Retinal pigment epithelial cell (primary cell): ENCODE results near the gene KANSL1.

Experiments used
- DNase-seq: peaks from one replicate; pipeline ENCODE4 v3.0.0-alpha.2; 2010; ENCODE audit warnings: low read depth
- H3K4me3 ChIP-seq: 2 replicates; pipeline ENCODE4 v1.5.1; 2011; ENCODE audit warnings: mild to moderate bottlenecking, low read length, control low read depth, moderate library complexity
- CTCF ChIP-seq: conservative IDR thresholded peaks from 2 replicates; pipeline ENCODE4 v1.5.1; 2011; ENCODE audit warnings: low read depth, low read length, control low read depth, inconsistent platforms

Gene KANSL1

GRCh38 chr17:46056800-46057304, 136.4 kb downstream of the KANSL1 start:
- no peak for TF ChIP-seq CTCF
- no peak overlapping the region for H3K4me3 ChIP-seq
- DNase-seq: no peak

GRCh38 chr17:46053911-46054534, 139.2 kb downstream of the KANSL1 start:
- no peak for DNase-seq
- H3K4me3 ChIP-seq: no peak overlapping the region
- no peak for TF ChIP-seq CTCF

DNA sequence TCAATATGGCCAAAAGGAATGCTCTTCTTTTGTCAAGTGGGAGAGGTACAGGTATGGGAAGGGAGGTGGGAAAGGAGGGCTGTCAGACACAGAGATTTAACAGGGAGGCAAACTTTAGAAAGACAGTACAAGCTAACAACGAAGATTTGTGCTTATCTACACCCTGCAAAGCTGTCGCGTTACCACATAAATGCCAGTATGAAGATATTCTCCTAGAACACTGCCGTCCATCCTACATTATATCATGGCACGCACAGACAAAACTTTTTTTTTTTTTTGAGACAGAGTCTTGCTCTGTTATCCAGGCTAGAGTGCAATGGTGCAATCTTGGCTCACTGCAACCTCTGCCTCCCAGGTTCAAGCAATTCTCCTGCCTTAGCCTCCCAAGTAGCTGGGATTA, 143.6 kb downstream of the KANSL1 start:
- TF ChIP-seq CTCF: no peak
- no peak overlapping the region for H3K4me3 ChIP-seq
- DNase-seq: no peak

DNA sequence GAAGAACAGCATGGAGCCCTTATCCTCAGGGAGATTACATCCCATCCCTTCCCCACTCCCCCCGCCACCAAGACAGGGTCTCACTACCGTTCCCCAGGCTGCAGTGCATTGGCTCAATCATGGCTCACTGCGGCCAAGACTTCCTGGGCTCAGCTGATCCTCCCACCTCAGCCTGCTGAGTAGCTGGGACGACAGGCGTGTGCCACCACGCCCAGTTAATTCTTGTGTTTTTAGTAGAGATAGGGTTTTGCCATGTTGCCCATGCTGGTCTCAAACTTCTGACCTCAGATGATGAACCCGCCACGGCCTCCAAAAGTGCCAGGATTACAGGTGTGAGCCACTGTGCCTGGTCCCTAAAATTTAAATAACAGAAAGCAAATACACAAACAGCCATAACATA, 145.4 kb downstream of the KANSL1 start:
- no peak for TF ChIP-seq CTCF
- no peak overlapping the region for H3K4me3 ChIP-seq
- DNase-seq: no peak

DNA sequence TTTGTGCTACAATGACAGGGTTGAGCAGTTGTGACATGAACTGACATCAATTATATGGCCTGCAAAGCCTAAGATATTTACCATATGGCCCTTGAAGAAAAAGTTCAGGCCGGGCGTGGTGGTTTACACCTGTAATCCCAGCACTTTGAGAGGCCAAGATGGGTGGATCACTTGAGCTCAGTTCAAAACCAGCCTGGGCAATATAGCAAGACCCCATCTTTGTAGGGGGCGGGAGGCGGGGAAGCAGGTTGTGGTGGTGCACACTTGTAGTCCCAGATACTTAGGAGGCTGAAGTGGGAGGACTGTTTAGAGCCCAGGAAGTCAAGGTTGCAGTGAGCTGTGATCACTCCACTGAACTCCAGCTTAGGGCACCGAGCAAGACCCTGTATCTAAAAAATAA, 145.8 kb downstream of the KANSL1 start:
- TF ChIP-seq CTCF: no peak
- DNase-seq: no peak

DNA sequence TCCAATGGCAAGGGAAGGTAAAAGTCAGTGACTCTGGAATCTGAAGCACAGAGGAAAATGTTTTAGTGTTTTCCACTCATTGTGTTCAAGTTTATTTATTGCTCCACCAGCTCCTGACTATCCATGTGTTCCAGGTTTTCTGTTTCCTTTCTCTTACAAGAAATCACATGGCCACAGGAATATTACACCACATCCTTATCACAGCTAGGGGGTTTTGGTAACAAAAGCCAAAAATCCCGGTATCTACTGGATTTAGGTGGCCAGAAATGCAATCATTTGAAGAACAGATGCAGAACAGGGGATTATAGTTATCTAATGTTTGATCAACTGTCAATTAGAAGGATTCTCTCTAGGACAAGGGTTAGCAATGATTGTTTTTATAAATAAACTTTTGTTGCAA, 146.3 kb downstream of the KANSL1 start:
- TF ChIP-seq CTCF: no peak
- H3K4me3 ChIP-seq: no peak overlapping the region
- DNase-seq: no peak

More for the DNA sequence above, 145.8 kb downstream of the KANSL1 start:
- no peak overlapping the region for H3K4me3 ChIP-seq

DNA sequence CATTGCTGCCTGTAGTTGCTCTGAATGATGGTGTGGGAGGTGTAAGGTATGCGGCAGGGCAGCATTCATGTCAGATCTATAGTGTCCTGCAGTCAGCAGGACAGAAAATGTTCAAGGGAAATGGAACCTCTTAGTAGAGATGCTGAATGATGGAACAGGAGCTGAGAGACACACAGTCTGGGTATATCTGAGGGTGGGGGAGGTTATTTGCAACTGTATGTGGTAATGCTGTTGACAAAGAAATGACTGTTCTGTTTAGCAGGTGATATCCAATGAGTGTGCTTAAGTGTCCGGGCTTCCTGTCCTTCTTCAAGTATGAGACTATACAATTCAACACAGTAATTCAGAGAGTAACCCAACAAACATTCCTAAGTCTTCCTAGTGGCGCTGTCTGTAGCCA, 147.6 kb downstream of the KANSL1 start:
- no peak overlapping the region for H3K4me3 ChIP-seq
- TF ChIP-seq CTCF: no peak
- no peak for DNase-seq
